ENCODE results near the gene CDH23. TPM values are rescaled to one million over a fixed set of nuclear protein-coding genes. Genes with fewer than 3 reads are reported as not detected.

The CDH23 gene
- total and polyA plus RNA-seq, 2 of the 8 experiments (the other 6 are each of a cell fraction or from before 2014, with no cell fraction given): 1.9 to 4.9 TPM

DNA sequence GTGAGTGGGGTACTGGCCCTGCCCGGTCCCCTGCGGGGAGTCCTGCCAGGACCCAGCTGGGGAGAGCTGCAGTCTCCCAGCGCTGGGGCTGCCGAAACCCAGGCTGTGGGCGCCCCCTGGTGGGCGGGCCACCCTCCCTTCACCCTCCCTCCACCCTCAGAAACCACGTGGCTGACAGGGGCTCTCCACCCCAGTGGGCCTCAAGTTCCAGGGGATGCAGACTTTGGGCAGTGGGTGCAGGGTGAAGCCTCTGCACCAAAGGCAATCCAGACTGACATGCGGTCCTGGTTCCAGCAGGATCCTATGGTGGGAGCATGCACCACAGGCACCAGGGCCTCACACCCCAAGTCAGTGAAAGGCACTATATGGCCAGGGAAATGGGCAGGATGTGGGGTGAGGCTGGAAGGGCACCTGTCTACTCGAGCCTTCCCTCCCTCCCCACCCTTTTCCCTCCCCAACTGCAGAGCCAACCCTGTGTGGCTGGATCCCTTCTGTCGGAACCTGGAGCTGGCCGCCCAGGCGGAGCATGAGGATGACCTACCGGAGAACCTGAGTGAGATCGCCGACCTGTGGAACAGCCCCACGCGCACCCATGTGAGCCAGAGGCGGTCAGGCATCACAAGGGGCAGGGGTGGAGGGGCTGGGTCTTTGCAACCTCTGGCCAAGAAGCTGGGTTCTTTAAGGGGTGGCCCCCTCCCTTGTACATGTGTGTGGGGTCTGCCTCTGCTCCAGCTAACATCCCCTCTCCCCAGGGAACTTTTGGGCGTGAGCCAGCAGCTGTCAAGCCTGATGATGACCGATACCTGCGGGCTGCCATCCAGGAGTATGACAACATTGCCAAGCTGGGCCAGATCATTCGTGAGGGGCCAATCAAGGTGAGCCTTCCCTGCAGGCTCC, 415.5 kb downstream of the CDH23 start:
- peak overlapping the region; percentile 63; the same call in 1 of the 2 replicates for H2BK5ac ChIP-seq (ENCODE audit: low read depth, low read length)
- H3K27me3 ChIP-seq (replicated peaks in 1 of 4; ENCODE audit: control insufficient read depth in 3 of 4, extremely low read depth in 1 of 4, insufficient read depth in 3 of 4, low read length in 3 of 4): no peaks in the 10 kb centered on the region
- peaks cover 0 to 3% (median 0%) of the 10 kb centered on the region in 4 experiments; a peak in 1 of 7 replicates for H3K4me1 ChIP-seq (replicated peaks in 1 of 4; ENCODE audit: control insufficient read depth in 3 of 4, insufficient read depth in 4 of 4, low read length in 3 of 4)
- H3K36me3 ChIP-seq (ENCODE audit: control insufficient read depth in 2 of 4, insufficient read depth in 4 of 4, low read length in 3 of 4): peaks cover 7 to 21% (median 16%) of the 10 kb centered on the region in 4 experiments; a peak in 7 of 8 replicates
- H3K79me2 ChIP-seq (ENCODE audit: control insufficient read depth in 1 of 2, insufficient read depth in 2 of 2, low read length in 2 of 2): no peaks in the 10 kb centered on the region
- CTCF ChIA-PET (ENCODE audit: partially characterized antibody): interaction anchor here (0.6 to 5.2 kb wide), 35 partner anchors 8 to 498 kb away, joined by 3 to 30 read pairs (median 4); partner anchors contain the start of gene VSIR
- no peak overlapping the region; the same call in 1 of the 2 replicates for H4K8ac ChIP-seq (ENCODE audit: extremely low read depth, insufficient read depth, low read length)
- H4K91ac ChIP-seq (replicated peaks; ENCODE audit: insufficient read length, low read length): no peak overlapping the region
- no peak overlapping the region for H2AK5ac ChIP-seq (ENCODE audit: low read depth, low read length)
- no peaks in the 10 kb centered on the region for H3K23me2 ChIP-seq (ENCODE audit: low read depth, low read length)
- no peaks in the 10 kb centered on the region for H3K9me3 ChIP-seq (ENCODE audit: insufficient read depth in 2 of 2, low read depth in 1 of 2, low read length in 1 of 2)
- H3K9ac ChIP-seq (replicated peaks in 1 of 4; ENCODE audit: extremely low read depth in 1 of 4, low read depth in 3 of 4, low read length in 3 of 4): no peak overlapping the region
- H3K56ac ChIP-seq (replicated peaks; ENCODE audit: insufficient read length, low read depth, low read length): no peak overlapping the region
- POLR2A ChIA-PET (ENCODE audit: partially characterized antibody): interaction anchor here (0.9 to 2.0 kb wide), 5 partner anchors 8 to 93 kb away, joined by 3 to 6 read pairs (median 3); partner anchors contain the start of genes C10orf105 and PSAP
- FAIRE-seq (no peak), DNase-seq (ENCODE audit: low read depth in 1 of 2, low spot score in 2 of 2) (peak in 1 of 2 experiments; percentile 87)
- 81% methylated on average over 16 of the region's 22 CpGs; no CpG with 5 or more reads in 1 of the 2 experiments for WGBS, 2 experiments (ENCODE audit: extremely low coverage in 1 of 2, insufficient coverage in 1 of 2, insufficient read length in 1 of 2, insufficient replicate concordance in 2 of 2, low coverage in 1 of 2, low lambda C conversion rate in 2 of 2, missing lambda C conversion rate in 1 of 2)
- 0 out of 2 replicates have a peak overlapping the region, but pooled peaks have one; percentile 32 for H2BK20ac ChIP-seq (ENCODE audit: low read length)
- H3K4me3 ChIP-seq (ENCODE audit: extremely low read depth in 1 of 4, insufficient read depth in 2 of 4, low read depth in 3 of 4, low read length in 4 of 4): no peak overlapping the region
- H3K18ac ChIP-seq (ENCODE audit: extremely low read depth, low read length): no peak overlapping the region
- H3K14ac ChIP-seq (ENCODE audit: insufficient read length): no peak overlapping the region
- H3K4ac ChIP-seq (replicated peaks; ENCODE audit: insufficient read length, low read depth, low read length): no peak overlapping the region
- H3K27ac ChIP-seq (ENCODE audit: low read depth, low read length): no peak overlapping the region
- H3K79me1 ChIP-seq (ENCODE audit: low read depth, low read length): no peaks in the 10 kb centered on the region
- H3K23ac ChIP-seq (ENCODE audit: insufficient read length): no peak overlapping the region
- peaks cover 2 to 5% of the 10 kb centered on the region in 2 experiments for H4K20me1 ChIP-seq (replicated peaks in 1 of 2; ENCODE audit: control insufficient read depth in 1 of 2, insufficient read depth in 2 of 2, low read length in 2 of 2)
- no peak overlapping the region for H3K4me2 ChIP-seq (ENCODE audit: insufficient read depth in 1 of 2, low read depth in 2 of 2, low read length in 2 of 2)
- no peak overlapping the region for H4K5ac ChIP-seq (ENCODE audit: insufficient read length, low read depth, low read length)
- no peak overlapping the region for H2AFZ ChIP-seq (ENCODE audit: low read length)
- H2BK120ac ChIP-seq (replicated peaks; ENCODE audit: low read depth, low read length): no peak overlapping the region
- H2BK15ac ChIP-seq (ENCODE audit: low read length): peak overlapping the region; percentile 5; the same call in 1 of the 2 replicates
- H2BK12ac ChIP-seq (ENCODE audit: low read depth, low read length): no peak overlapping the region
- TF ChIP-seq RAD21 (IDR thresholded peaks at IDR 0.05 in 1 of 2, conservative IDR thresholded peaks at IDR 0.05 in 1 of 2; ENCODE audit: low read depth in 2 of 2, low read length in 2 of 2) (peak; percentile 83 to 88), TAF1 (IDR thresholded peaks at IDR 0.05; ENCODE audit: low read depth, low read length) (no peak), RBBP5 (IDR thresholded peaks at IDR 0.05; ENCODE audit: borderline replicate concordance, low read depth, low read length) (no peak)
